Measurements from ENCODE around the gene WSB1.

WSB1 gene

GRCh38 chr17:27339836-27340550, 46.1 kb downstream of the WSB1 start:
- peak; percentile 50 for DNase-seq

- no peak for DNase-seq
These were observed 46.7 kb downstream of the WSB1 start for GRCh38 chr17:27340575-27340974.

DNA sequence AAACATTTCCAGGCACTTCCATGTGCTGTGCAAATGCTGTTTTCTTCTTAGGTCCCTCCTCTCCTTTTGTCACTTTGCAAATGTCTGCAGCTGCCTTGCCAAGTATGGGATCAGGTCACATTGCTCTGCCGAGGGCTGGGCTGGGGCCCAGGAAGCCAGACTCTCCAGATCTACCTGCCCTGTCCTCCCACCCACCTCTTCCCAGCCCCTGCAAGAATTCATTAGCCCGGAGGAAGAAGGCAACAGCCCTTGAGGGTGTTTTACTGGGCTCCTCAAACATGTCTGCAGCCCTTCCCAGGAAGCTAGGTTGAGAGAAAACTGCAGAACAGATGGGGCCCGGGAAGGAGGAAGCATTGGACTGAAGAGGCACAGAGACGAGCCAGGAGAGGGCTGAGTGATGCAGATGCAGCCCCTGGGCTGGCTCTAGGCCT, 47.1 kb downstream of the WSB1 start:
- DNase-seq = no peak

DNA sequence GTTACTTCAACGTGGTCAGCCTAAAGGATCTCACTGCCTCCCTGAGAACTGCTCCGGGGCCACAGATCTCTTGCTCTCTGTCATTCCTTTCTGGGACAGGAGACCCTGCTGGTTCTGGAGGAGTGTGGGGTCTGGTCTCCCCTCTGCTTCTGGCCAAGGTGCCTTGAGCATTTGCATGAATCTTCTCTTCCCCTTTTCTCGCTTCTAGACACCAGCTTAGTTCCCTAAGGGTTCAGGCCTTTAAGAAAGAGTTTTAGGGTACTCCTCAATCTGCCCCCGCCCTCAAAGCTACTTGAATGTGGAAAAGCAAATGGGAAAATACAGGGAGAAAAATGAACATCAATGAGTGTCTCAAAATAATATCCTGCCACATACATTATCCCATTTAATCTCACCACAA, 48.1 kb downstream of the WSB1 start:
- no peak for DNase-seq

DNA sequence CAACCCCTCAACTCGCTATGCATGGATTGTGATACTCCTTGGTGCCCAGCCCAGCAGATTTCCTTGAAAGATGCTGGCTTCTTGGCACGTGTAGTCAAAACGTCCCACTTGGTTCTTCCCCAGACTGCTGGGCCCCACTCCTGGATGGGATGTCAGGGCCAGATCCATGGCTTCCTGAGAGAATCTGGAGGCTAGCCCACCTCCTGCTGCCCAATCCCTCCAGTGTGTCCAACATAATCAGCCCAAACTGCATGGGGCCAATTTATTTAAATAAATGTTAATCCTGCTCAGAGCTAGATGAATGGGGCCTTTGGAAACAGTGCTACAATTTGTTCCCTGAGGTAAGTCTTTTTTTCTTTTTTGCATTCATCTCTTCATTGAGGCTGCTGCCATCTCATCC, 49.4 kb downstream of the WSB1 start:
- no peak for DNase-seq

DNA sequence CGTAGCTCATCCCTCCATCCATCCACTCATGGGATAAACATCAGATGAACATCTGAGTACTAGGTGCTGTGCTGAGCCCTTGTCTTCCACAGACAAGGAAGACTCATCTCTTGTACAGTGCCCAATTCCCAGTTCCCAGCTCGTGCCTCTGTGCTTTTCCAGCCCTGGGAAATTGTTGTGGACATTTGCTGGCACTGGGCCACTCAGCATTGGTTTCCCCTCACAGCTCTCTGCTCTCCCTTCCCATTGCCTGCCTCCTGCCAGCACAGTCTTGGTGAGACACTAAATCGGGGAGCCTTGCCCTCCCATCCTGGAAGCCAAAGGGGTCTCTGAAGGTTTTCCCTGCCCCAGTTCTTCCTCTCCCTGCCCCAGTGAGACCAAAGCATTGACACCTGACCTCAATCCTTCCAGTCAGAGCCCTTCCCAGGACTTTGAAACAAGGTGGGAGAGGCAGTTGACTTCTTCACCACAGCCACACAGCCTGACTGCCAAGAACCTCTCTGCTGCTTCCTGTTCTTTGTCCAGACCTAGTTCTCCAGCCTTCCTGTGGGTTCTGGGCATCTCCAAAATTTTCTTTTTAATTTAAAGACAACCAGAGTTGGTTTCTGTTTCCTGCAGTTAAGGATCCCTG, 50.2 kb downstream of the WSB1 start:
- DNase-seq = no peak

- DNase-seq = no peak
These were observed 51.4 kb downstream of the WSB1 start for GRCh38 chr17:27345141-27345904.

DNA sequence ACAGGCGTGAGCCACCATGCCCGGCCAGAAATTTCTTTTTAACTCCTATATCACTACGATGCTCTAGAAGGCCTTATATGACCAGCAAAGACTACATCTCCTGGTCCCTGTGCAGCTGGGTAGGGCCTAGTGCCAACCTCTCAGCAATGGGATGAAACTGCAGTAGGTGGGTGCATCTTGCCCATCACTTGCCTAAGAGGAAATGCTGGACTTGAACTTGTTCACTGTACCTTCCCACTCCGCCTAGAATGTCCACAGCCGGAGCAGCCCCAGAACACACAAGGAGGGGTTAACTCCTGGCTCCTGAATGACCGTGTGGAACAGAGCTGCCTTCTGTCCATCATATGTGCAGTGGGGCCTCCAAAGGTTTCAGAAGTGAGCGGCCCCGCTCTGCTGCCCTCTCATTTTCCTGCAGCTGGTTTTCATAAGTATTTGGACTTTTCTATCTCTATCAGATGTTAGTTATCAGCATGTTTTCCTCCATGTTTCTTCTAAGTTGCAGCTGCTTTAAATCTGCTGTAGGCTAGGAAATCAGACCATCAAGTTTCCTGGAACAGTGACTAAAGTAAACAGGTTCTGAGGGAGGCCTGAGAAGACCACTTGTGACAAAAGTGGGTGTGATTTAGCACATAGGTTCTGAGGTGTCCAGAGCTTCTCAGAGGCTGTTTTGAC, 52.5 kb downstream of the WSB1 start:
- DNase-seq = no peak

DNA sequence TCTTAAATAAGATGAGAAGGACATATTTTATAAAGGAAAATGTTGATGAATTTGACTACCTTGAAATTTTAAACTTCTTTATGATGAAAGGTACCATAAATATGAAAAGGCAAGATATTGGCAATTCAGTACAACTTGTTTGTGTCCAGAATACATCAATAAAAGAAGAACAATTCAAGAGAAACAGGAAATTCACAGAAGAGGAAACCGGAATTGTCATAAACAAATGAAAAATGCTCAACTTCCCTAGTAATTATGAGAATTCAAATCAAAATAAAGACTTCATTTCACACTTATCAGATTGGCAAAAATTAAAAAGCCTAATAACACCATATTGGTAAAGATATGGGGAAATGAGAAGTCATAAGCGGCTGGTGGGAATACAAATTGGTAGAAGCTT, 54.3 kb downstream of the WSB1 start:
- no peak for DNase-seq

- no peak for DNase-seq
These were observed 55.7 kb downstream of the WSB1 start for GRCh38 chr17:27349540-27350021.

GRCh38 chr17:27351759-27352158, 57.8 kb downstream of the WSB1 start:
- DNase-seq = no peak

GRCh38 chr17:27352448-27353032, 58.6 kb downstream of the WSB1 start:
- no peak for DNase-seq

DNA sequence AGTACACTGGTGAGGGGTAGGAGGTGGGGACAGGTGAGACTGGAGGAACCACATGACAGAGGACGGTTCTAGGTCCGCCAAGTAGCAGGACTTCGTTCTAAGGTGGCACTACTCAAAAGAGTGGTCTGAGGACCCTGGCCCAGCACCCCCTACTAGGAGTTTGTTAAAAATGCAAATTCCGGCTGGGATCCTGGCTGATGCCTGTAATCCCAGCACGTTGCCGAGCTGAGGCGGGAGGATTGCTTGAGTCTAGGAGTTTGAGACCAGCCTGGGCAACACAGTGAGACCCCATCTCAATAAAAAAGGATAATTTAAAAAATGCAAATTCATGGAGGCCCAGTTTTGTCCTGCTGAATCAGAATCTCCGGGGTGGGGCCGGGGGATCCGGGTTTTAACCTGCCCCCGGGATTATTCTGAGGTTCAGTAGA, 59.1 kb downstream of the WSB1 start:
- DNase-seq = no peak

DNA sequence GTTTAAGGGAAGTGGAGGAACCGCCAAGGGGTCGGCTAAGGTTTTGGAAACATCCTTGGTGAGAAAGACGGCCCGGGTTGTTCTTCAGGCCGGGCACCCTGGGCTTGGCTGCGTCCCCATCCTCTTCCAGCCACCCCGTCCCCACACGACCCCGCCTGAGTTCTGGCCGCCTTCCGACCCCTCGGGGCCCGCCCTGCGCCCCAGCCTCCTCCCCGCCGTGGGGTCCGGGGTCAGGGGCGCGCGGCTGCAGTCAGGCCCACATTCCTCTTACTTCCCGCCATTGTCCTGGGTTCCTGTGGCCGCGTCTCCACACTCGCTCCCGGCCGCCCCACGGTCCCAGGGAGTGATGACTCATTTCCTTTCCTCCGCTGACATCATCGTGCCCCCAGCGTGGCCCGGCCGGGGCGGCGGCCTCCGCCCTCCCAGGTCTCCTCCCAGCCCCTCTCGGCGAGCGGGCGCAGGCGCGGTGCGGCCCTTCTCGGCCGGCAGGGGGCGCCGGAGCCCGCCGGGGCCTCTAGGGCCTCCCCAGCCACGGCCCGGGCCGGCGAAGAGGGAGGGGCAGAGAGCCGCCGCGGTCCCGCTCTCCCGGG, 59.6 kb downstream of the WSB1 start:
- peak; percentile 96 for DNase-seq

DNA sequence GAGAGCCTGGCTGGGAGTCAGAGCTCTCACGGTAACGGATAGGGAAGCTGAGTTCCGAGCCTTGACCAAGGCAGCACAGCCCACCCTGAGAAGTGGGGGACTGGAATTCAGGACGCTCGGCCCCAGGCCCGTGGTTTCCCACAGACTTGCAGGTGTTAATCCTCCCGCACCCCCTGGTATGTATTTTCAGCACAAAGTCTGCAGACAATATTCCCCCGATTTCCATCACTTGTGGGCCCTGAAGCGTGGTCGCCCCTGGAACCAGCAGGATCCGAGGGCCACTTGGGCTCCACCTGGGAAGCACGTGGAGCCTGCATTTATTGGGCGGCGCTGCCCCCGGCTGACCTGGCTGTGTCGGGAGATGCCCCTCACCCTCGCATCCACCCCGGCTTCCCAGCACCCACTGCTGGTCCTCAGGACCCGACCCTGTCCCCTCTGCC, 60.2 kb downstream of the WSB1 start:
- DNase-seq = no peak

GRCh38 chr17:27354491-27355081, 60.7 kb downstream of the WSB1 start:
- DNase-seq = peak; percentile 26

- no peak for DNase-seq
These were observed 61.5 kb downstream of the WSB1 start for GRCh38 chr17:27355419-27355818.

GRCh38 chr17:27356091-27356705, 62.3 kb downstream of the WSB1 start:
- no peak for DNase-seq

DNA sequence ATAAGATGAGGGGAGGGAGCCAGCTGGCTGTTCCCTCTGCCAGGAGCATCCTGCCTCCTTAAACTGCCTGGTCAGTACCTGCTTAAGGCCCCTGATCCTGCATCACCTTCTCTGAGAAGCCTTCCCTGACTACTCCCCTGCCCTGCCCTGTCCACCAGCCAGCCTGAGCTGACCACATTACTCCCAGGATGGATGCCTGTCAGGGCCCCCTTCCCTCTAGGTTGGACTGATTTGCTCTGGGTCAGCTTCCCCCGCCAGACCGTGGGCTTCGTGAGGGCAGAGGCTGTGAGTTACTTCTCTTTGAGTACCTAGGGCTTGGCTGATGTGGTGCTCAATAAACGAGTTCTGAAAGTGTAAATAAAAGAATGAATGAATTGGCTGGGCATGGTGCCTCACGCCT, 63.3 kb downstream of the WSB1 start:
- no peak for DNase-seq

DNA sequence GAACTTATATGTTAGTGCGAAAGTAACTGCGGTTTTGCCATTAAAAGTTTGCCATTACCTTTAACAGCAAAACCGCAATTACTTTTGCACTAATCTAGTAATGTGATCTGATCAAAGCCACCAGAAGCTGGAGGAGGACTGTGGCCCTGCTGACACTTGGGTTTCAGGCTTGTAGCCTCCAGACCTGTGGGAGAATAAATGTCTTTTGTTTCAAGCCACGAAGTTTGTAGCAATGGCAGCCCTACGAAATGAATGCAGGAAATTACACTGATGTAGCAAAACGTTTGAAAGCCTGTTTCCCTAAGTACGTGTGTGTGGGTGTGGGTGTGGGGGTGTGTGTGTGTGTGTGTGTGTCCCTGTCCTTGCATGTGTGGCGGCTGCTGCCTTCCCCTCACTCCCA, 66.6 kb downstream of the WSB1 start:
- DNase-seq = peak; percentile 10

GRCh38 chr17:27361695-27362094, 67.8 kb downstream of the WSB1 start:
- no peak for DNase-seq

GRCh38 chr17:27362503-27362902, 68.6 kb downstream of the WSB1 start:
- no peak for DNase-seq
